Activated T-helper 17 cell treated with anti-CD3 and anti-CD28 coated beads, Interleukin-2, amount 50 U/mL, for 72 hours (primary cell): ENCODE data around the gene SRGAP3. TPM values are rescaled to one million over a fixed set of nuclear protein-coding genes. Genes with fewer than 3 reads are reported as not detected.

Experiments used
- ATAC-seq: fragments of 150-1000 bp; cut with Tn5 transposase; replicated peaks from 2 replicates; pipeline ENCODE4 v1.10.0; 2021; ENCODE audit warnings: mild to moderate bottlenecking, moderate library complexity
- H3K27ac Mint-ChIP-seq: one replicate; pipeline ENCODE4 v1.8.0; 2022; ENCODE audit warnings: mixed read lengths
- H3K27me3 Mint-ChIP-seq: one replicate; pipeline ENCODE4 v1.8.0; 2022; ENCODE audit warnings: mixed read lengths
- H3K36me3 Mint-ChIP-seq: one replicate; pipeline ENCODE4 v1.8.0; 2022; ENCODE audit warnings: low read depth, mild to moderate bottlenecking, mixed read lengths
- H3K4me1 Mint-ChIP-seq: one replicate; pipeline ENCODE4 v1.8.0; 2022; ENCODE audit warnings: mixed read lengths
- H3K4me3 Mint-ChIP-seq: one replicate; pipeline ENCODE4 v1.8.0; 2022; ENCODE audit warnings: mild to moderate bottlenecking, mixed read lengths
- H3K9me3 Mint-ChIP-seq: one replicate; pipeline ENCODE4 v1.8.0; 2022; ENCODE audit warnings: mixed read lengths
- total RNA-seq, 2 donors: library from RNA; stranded (reverse); gene quantifications; one replicate each; pipeline ENCODE4 v1.2.3, GENCODE V29; 2022

SRGAP3 gene
- total RNA-seq, 2 donors from 2014 or later, result 0.97 to 3.9 TPM

DNA sequence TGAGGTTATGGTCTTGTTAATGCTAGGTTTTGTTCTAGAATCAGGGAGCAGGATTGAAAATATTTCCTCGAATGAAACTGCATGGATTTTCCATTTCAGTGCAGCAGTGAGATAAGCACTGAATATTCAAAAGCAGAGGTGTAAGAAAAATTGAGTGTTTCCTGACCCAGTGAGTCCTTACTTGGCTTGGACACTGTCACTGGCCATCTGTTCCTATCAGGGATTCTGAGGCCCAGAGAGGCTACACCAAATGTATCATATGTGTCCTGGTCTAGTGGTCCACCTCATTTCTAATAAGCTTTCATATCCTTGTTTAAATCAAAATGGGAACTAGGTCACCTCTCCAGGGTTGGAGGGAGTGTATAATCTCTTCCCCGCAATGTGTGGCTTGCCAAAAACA, 225.1 kb downstream of the SRGAP3 start:
- Mint-ChIP-seq H3K36me3 (no peaks in the 10 kb centered on the region), H3K27ac (no peak overlapping the region), H3K4me3 (no peak overlapping the region), H3K9me3 (no peaks in the 10 kb centered on the region), H3K4me1 (no peaks in the 10 kb centered on the region), H3K27me3 (no peaks in the 10 kb centered on the region)
- no peak for ATAC-seq

DNA sequence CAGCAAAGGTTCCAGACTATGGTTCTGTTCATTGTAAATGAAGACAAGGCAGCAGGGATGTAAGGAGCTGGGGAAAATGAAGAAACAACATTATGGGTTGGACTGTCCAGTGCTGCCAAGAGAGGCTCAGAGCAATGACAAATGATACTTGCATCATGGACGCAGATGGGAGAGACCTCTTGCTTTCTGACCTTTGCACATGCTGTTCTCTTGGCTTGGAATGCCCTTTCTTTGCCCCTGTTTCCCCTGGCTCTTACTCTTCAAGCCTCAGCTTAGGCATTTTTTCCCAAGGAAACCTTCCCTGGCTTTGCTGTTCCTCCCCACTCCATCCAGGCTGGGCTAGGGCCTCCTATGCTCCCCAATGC, 226.2 kb downstream of the SRGAP3 start:
- Mint-ChIP-seq H3K9me3 (no peaks in the 10 kb centered on the region), H3K36me3 (no peaks in the 10 kb centered on the region), H3K4me1 (no peaks in the 10 kb centered on the region), H3K4me3 (no peak overlapping the region), H3K27ac (no peak overlapping the region), H3K27me3 (no peaks in the 10 kb centered on the region)
- ATAC-seq, result no peak

- Mint-ChIP-seq H3K9me3 (no peaks in the 10 kb centered on the region), H3K36me3 (no peaks in the 10 kb centered on the region), H3K4me1 (no peaks in the 10 kb centered on the region), H3K27ac (no peak overlapping the region), H3K27me3 (no peaks in the 10 kb centered on the region), H3K4me3 (no peak overlapping the region)
- no peak for ATAC-seq
These were observed 226.9 kb downstream of the SRGAP3 start for GRCh38 chr3:9022305-9023225.

DNA sequence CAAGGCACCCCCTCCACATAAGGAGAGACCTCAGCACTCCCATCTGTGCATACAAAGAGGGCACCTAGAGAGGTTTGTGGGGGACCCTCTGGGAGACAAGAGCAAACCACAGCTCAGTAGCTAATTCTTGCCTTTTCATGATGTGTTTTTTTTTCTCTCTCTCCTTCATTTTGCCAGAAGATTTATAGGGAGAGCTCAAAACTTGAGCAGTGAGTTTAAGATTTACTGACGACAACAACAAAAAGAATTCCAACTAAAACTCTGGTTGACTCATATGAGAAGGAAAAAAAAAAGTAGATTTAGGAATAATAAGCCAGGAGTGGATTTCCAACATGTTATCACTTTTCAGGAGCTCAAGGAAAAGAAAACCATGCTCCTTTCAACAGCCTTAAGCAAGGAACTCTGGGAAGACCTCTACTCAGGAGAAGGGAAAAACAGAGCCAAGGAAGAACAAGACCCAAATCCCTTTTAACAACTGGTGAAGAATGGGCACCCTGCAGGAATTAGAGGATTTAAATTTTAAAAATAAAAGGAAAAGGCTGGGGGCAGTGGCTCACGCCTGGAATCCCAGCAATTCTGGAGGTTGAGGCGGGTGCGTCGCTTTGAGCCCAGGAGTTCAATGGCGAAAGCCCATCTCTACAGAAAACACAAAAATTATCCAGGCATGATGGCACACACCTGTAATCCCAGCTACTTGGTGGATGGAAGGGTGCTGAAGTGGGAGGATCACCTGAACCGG, 228.0 kb downstream of the SRGAP3 start:
- Mint-ChIP-seq H3K4me1 (no peaks in the 10 kb centered on the region), H3K4me3 (no peak overlapping the region), H3K27me3 (no peaks in the 10 kb centered on the region), H3K36me3 (no peaks in the 10 kb centered on the region), H3K9me3 (no peaks in the 10 kb centered on the region), H3K27ac (no peak overlapping the region)
- no peak for ATAC-seq

- no peaks in the 10 kb centered on the region for H3K27me3 Mint-ChIP-seq
- ATAC-seq, result no peak
- no peak overlapping the region for H3K4me3 Mint-ChIP-seq
- no peaks in the 10 kb centered on the region for H3K9me3 Mint-ChIP-seq
- no peaks in the 10 kb centered on the region for H3K4me1 Mint-ChIP-seq
- H3K27ac Mint-ChIP-seq, result no peak overlapping the region
- no peaks in the 10 kb centered on the region for H3K36me3 Mint-ChIP-seq
These were observed 229.0 kb downstream of the SRGAP3 start for GRCh38 chr3:9020426-9020825.

- no peaks in the 10 kb centered on the region for H3K4me1 Mint-ChIP-seq
- no peaks in the 10 kb centered on the region for H3K9me3 Mint-ChIP-seq
- H3K4me3 Mint-ChIP-seq, result no peak overlapping the region
- no peaks in the 10 kb centered on the region for H3K36me3 Mint-ChIP-seq
- peaks cover 4% of the 10 kb centered on the region for H3K27me3 Mint-ChIP-seq
- ATAC-seq, result no peak
- no peak overlapping the region for H3K27ac Mint-ChIP-seq
These were observed 230.0 kb downstream of the SRGAP3 start for GRCh38 chr3:9019259-9019961.

GRCh38 chr3:9015250-9015649, 234.2 kb downstream of the SRGAP3 start:
- H3K4me3 Mint-ChIP-seq, result no peak overlapping the region
- H3K9me3 Mint-ChIP-seq, result no peaks in the 10 kb centered on the region
- H3K36me3 Mint-ChIP-seq, result no peaks in the 10 kb centered on the region
- ATAC-seq, result no peak
- H3K27me3 Mint-ChIP-seq, result peaks cover 4% of the 10 kb centered on the region
- H3K4me1 Mint-ChIP-seq, result no peaks in the 10 kb centered on the region
- H3K27ac Mint-ChIP-seq, result no peak overlapping the region

DNA sequence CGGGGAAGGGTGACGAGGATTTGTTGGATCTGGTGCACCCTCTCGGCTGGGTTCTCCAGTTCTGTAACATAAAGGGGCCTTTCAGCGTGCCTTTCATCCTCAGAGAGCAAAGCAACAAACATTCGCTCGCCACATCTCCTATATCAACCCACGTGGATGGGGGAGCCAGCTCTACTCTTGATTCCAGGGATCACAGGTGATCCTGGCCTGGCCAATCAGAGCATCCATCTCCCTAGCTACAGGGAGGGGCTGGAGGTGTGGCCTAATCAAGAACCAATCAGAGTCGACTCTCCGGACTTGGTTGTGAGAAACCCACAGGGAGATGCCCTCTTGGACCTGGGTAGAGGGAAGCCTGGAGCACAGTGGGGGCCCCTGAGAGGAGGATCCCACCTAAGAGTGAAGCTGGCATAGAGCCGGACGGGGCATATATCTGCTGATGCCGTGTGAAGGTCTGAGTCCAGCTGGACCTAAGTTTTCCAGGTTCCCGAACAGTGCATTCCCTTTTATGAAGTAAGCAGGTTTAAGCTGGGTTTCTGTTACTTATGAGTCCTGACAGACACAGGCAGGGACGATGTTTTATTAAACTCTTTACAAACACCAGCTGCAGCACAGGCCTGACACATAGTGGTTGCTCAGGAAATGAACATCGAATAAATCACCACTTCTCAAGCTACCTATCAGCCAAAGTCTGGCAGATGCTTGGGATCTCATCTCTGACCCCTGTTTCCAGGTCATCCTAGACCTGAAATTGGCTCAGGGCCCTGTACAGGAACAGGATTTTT, 235.5 kb downstream of the SRGAP3 start:
- H3K27ac Mint-ChIP-seq, result no peak overlapping the region
- no peaks in the 10 kb centered on the region for H3K9me3 Mint-ChIP-seq
- peaks cover 4% of the 10 kb centered on the region for H3K27me3 Mint-ChIP-seq
- no peak for ATAC-seq
- no peak overlapping the region for H3K4me3 Mint-ChIP-seq
- no peaks in the 10 kb centered on the region for H3K36me3 Mint-ChIP-seq
- H3K4me1 Mint-ChIP-seq, result no peaks in the 10 kb centered on the region

- peak; percentile 84 for ATAC-seq
- Mint-ChIP-seq H3K4me3 (no peak overlapping the region), H3K36me3 (no peaks in the 10 kb centered on the region), H3K27ac (no peak overlapping the region), H3K4me1 (no peaks in the 10 kb centered on the region), H3K9me3 (no peaks in the 10 kb centered on the region), H3K27me3 (peaks cover 4% of the 10 kb centered on the region)
These were observed 236.9 kb downstream of the SRGAP3 start for GRCh38 chr3:9012521-9012920.

DNA sequence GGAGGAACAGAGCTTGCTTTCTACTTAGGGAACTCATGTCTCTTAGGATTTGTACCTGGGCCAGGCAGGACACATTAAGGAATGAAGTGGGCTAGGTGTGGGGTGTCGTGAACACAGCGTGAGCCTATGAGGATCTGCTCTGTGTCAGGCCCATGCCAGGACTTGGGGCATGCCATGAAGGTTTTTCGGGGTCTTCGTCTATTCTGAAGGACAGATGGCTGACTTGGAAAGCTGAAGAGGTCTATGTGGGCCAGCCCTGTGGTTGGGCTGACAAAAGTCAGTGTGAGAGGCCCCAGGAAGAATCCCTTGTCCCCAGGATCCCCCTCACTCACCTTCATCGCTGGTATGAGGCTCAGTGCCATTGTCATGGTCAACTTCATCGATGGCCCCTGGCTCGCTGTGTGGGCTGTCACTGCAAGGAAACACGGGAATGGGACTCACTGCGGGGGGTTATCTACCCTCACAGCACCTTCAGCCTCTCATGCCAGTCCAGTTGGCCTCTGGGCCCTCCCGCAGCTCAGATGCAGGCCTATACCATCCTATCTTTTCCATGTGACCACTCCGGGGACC, 239.4 kb downstream of the SRGAP3 start:
- Mint-ChIP-seq H3K36me3 (no peaks in the 10 kb centered on the region), H3K9me3 (no peaks in the 10 kb centered on the region), H3K4me1 (no peaks in the 10 kb centered on the region), H3K4me3 (no peak overlapping the region), H3K27me3 (peaks cover 1% of the 10 kb centered on the region), H3K27ac (no peak overlapping the region)
- no peak for ATAC-seq

DNA sequence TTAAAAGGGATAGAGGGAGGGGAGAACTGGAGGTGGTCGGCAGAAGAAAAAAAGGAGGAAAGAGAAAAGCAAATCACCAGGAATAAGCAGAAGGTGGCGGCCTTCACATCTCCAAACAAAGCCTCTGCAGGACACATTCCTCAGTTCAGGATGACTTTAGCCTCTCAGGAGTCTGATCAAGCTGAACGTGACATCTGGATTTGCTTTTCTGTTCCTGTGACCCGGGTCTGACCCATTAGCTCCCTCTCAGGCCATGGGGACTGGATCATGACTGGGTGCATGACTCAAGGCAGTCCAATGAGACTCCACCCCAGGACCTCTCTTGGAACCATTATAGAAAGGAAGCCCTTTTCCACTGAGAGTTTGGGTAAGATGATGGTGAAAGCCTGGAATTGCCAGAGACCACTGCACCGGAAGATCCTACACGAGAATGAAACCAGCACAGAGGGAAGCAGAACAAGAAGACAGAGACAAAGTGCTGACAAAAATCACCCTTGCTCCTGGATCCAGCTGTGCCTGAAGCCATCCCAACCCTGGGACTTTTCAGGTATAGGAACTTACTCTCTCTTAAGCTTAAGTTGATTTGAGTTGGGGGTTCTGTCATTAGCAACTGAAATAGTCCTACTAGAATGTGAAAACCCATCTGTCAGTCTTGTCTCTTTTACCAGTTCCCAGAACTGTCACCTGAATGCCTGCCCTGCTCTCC, 240.7 kb downstream of the SRGAP3 start:
- H3K36me3 Mint-ChIP-seq, result no peaks in the 10 kb centered on the region
- no peak for ATAC-seq
- no peak overlapping the region for H3K4me3 Mint-ChIP-seq
- H3K4me1 Mint-ChIP-seq, result no peaks in the 10 kb centered on the region
- H3K27me3 Mint-ChIP-seq, result no peaks in the 10 kb centered on the region
- no peak overlapping the region for H3K27ac Mint-ChIP-seq
- H3K9me3 Mint-ChIP-seq, result no peaks in the 10 kb centered on the region

GRCh38 chr3:9007928-9008327, 241.5 kb downstream of the SRGAP3 start:
- ATAC-seq, result no peak
- Mint-ChIP-seq H3K36me3 (no peaks in the 10 kb centered on the region), H3K27me3 (no peaks in the 10 kb centered on the region), H3K27ac (no peak overlapping the region), H3K9me3 (no peaks in the 10 kb centered on the region), H3K4me1 (no peaks in the 10 kb centered on the region), H3K4me3 (no peak overlapping the region)

- Mint-ChIP-seq H3K27ac (no peak overlapping the region), H3K27me3 (no peaks in the 10 kb centered on the region), H3K4me3 (no peak overlapping the region), H3K4me1 (no peaks in the 10 kb centered on the region), H3K36me3 (no peaks in the 10 kb centered on the region), H3K9me3 (no peaks in the 10 kb centered on the region)
- ATAC-seq, result no peak
These were observed 242.2 kb downstream of the SRGAP3 start for GRCh38 chr3:9007213-9007612.
